ENCODE measurements around the gene SDK1.

GRCh38 chr7:3338161-3338560 lies 37.1 kb downstream of the SDK1 start:
- TF ChIP-seq, protein P1, sequence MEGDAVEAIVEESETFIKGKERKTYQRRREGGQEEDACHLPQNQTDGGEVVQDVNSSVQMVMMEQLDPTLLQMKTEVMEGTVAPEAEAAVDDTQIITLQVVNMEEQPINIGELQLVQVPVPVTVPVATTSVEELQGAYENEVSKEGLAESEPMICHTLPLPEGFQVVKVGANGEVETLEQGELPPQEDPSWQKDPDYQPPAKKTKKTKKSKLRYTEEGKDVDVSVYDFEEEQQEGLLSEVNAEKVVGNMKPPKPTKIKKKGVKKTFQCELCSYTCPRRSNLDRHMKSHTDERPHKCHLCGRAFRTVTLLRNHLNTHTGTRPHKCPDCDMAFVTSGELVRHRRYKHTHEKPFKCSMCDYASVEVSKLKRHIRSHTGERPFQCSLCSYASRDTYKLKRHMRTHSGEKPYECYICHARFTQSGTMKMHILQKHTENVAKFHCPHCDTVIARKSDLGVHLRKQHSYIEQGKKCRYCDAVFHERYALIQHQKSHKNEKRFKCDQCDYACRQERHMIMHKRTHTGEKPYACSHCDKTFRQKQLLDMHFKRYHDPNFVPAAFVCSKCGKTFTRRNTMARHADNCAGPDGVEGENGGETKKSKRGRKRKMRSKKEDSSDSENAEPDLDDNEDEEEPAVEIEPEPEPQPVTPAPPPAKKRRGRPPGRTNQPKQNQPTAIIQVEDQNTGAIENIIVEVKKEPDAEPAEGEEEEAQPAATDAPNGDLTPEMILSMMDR (IDR thresholded peaks at IDR 0.05): no peak
- TF ChIP-seq POLR2A (IDR thresholded peaks at IDR 0.05): no peak

All from body of pancreas (tissue), 4 donors.